GM12878 (cell line): ENCODE results near the gene RAD51B. TPM values are rescaled to one million over a fixed set of nuclear protein-coding genes. Genes with fewer than 3 reads are reported as not detected.

Experiments
- ATAC-seq: fragments of 200-7000 bp; cut with Tn5 transposase; 3 replicates; pipeline ENCODE4 v1.9.1; 2020; ENCODE audit warnings: mild to moderate bottlenecking, moderate library complexity
- BruUV-seq: library from RNA; stranded (reverse); fragments of 400-500 nt; replicated peaks from 2 replicates; lab custom pipeline; 2021; lab: Mats Ljungman, UMichigan
- CTCF ChIA-PET: fragments of 300-600 bp; sonication (Branson Sonifier 250); formaldehyde crosslinking; extraction: SDS; loops from one replicate; lab custom pipeline; 2021; ENCODE audit warnings: inconsistent platforms; lab: Yijun Ruan, JAX
- POLR2A ChIA-PET: fragments of 350-600 bp; formaldehyde crosslinking; extraction: SDS; loops from one replicate; lab custom pipeline; 2021; ENCODE audit warnings: inconsistent platforms; lab: Charles Lee
- RAD21 ChIA-PET: fragments of 300-600 bp; sonication (Branson Sonifier 250); formaldehyde crosslinking; loops from one replicate; lab custom pipeline; 2023; ENCODE audit warnings: antibody characterized with exemption; ENCODE audit not compliant: unreplicated experiment; lab: Charles Lee
- SMC1A ChIA-PET: fragments of 300-600 bp; sonication (Branson Sonifier 250); formaldehyde crosslinking; loops from one replicate; lab custom pipeline; 2023; ENCODE audit not compliant: unreplicated experiment, uncharacterized antibody; lab: Charles Lee
- DNase-seq: peaks from one replicate; pipeline ENCODE4 v3.0.0-alpha.2; 2011; ENCODE audit warnings: low read depth, low spot score
- FAIRE-seq: peaks from 3 replicates; lab custom pipeline; 2011; peaks lifted over from hg19 to GRCh38; lab: Jason Lieb, UNC
- H2AFZ ChIP-seq: 2 replicates; pipeline ENCODE4 v1.6.0; 2011; ENCODE audit warnings: low read depth, low read length, control low read depth; ENCODE audit not compliant: control insufficient read depth
- H3K27ac ChIP-seq: 2 replicates; pipeline ENCODE4 v1.5.1; 2011; ENCODE audit warnings: control low read depth; ENCODE audit not compliant: control insufficient read depth, insufficient read depth
- H3K27me3 ChIP-seq, 2 experiments: replicated peaks in 1 of 2; 2 replicates each; pipeline versions ENCODE4 v1.6.0 to v1.6.1; 2011; ENCODE audit warnings: low read length in 1 of 2; ENCODE audit not compliant: control insufficient read depth in 2 of 2, insufficient read depth in 2 of 2
- H3K36me3 ChIP-seq, 2 experiments: 2 replicates each; pipeline ENCODE4 v1.5.1; 2011; ENCODE audit warnings: low read length in 1 of 2; ENCODE audit not compliant: control insufficient read depth in 2 of 2, insufficient read depth in 2 of 2
- H3K4me1 ChIP-seq: 2 replicates; pipeline ENCODE4 v1.6.1; 2011; ENCODE audit warnings: mild to moderate bottlenecking, low read length, moderate library complexity, mixed read lengths; ENCODE audit not compliant: control insufficient read depth, insufficient read depth
- H3K4me2 ChIP-seq: 2 replicates; pipeline ENCODE4 v1.6.0; 2011; ENCODE audit warnings: control low read depth; ENCODE audit not compliant: control insufficient read depth, insufficient read depth
- H3K4me3 ChIP-seq: fragments of 200-600 bp; sonication (generic); 2 replicates; pipeline ENCODE4 v1.5.1; 2016
- H3K79me2 ChIP-seq: 2 replicates; pipeline ENCODE4 v1.6.0; 2011; ENCODE audit warnings: low read length; ENCODE audit not compliant: control insufficient read depth, insufficient read depth
- H3K9ac ChIP-seq: 2 replicates; pipeline ENCODE4 v1.8.0; 2011; ENCODE audit warnings: low read length, control low read depth, mixed read lengths; ENCODE audit not compliant: control insufficient read depth, insufficient read depth
- H3K9me3 ChIP-seq: replicated peaks from 3 replicates; pipeline ENCODE4 v1.5.1; 2011; ENCODE audit warnings: mild to moderate bottlenecking, low read length; ENCODE audit not compliant: control insufficient read depth, insufficient read depth
- H4K20me1 ChIP-seq: 2 replicates; pipeline ENCODE4 v1.6.0; 2011; ENCODE audit not compliant: control insufficient read depth, insufficient read depth
- IKZF2 ChIP-seq, 2 experiments: fragments of 450-650 bp; IDR thresholded peaks; 2 replicates each; pipeline ENCODE4 v1.6.1; 2017; ENCODE audit warnings: mild to moderate bottlenecking in 2 of 2, moderate library complexity in 2 of 2
- JUNB ChIP-seq: IDR thresholded peaks from 2 replicates; pipeline ENCODE4 v1.6.1; 2016; ENCODE audit warnings: antibody characterized with exemption, mild to moderate bottlenecking
- MEF2B ChIP-seq: fragments of 450-650 bp; IDR thresholded peaks from 2 replicates; pipeline ENCODE4 v1.6.1; 2018; ENCODE audit warnings: mild to moderate bottlenecking, moderate library complexity; ENCODE audit not compliant: partially characterized antibody, poor library complexity, severe bottlenecking
- NR2F1 ChIP-seq: fragments of 450-650 bp; conservative IDR thresholded peaks from 2 replicates; pipeline ENCODE4 v1.6.1; 2017; ENCODE audit warnings: mild to moderate bottlenecking
- PKNOX1 ChIP-seq: fragments of 450-650 bp; IDR thresholded peaks from 2 replicates; pipeline ENCODE4 v1.6.1; 2016; ENCODE audit warnings: mild to moderate bottlenecking
- POLR2AphosphoS5 ChIP-seq: IDR thresholded peaks from 2 replicates; pipeline ENCODE4 v1.6.1; 2011; ENCODE audit warnings: mild to moderate bottlenecking, low read length, inconsistent platforms
- RBBP5 ChIP-seq: fragments of 200-600 bp; sonication (generic); conservative IDR thresholded peaks from 2 replicates; pipeline ENCODE4 v1.6.1; 2016
- SUZ12 ChIP-seq: fragments of 200-600 bp; sonication (generic); IDR thresholded peaks from one replicate; pipeline ENCODE4 v1.6.1; 2018; ENCODE audit warnings: antibody characterized with exemption, mild to moderate bottlenecking; ENCODE audit not compliant: unreplicated experiment
- YBX1 ChIP-seq: fragments of 450-650 bp; IDR thresholded peaks from 2 replicates; pipeline ENCODE4 v1.6.1; 2016; ENCODE audit warnings: antibody characterized with exemption
- WGBS: methylation state at CpG from one replicate; pipeline ENCODE4 v1.1.6; 2016; ENCODE audit warnings: low lambda C conversion rate; ENCODE audit not compliant: insufficient replicate concordance, insufficient coverage; ENCODE audit errors: missing lambda C conversion rate; 5-methylcytosine and 5-hydroxymethylcytosine counted together
- in situ Hi-C: fragments of 300-500 bp; cut with MboI; formaldehyde crosslinking; loops from 9 replicates; pipeline ENCODE4 v1.14.3; 2018; ENCODE audit warnings: mixed read lengths
- intact Hi-C: fragments of 100-400 bp; cut with micrococcal nuclease; formaldehyde crosslinking; loops from one replicate; pipeline ENCODE4 v1.14.2; 2022; ENCODE audit not compliant: unreplicated experiment
- polyA plus RNA-seq, 11 experiments: library from polyadenylated mRNA; depleted of rRNA in 4 of 11; unstranded in 6 of 11; stranded (reverse) in 5 of 11; fragments of >200 nt; fragmentation: Nextera tagmentation in 4 of 11; fragmentation: Illumina TruSeq in 1 of 11; extraction: Ambion mirVana in 4 of 11; extraction: Trizol in 1 of 11; gene quantifications; 1 replicate in 1 of 11; 2 replicates in 10 of 11; pipeline versions ENCODE4 v1.2.1 to v1.2.3, GENCODE V29; 2011 to 2016; ENCODE audit warnings: inconsistent platforms in 2 of 11, missing spikeins in 2 of 11, low read depth in 1 of 11
- total RNA-seq, 4 experiments: library from RNA; depleted of rRNA in 3 of 4; stranded (reverse); fragments of >200 nt in 3 of 4; fragmentation: Illumina TruSeq in 1 of 4; extraction: Trizol in 1 of 4; gene quantifications; 2 replicates each; pipeline versions ENCODE4 v1.2.1 to v1.2.3, GENCODE V29; 2013 to 2021
- TF ChIP-seq, protein P1 (sequence below): IDR thresholded peaks from 2 replicates; pipeline ENCODE4 v1.6.1; 2012; ENCODE audit warnings: low read length, inconsistent platforms
- TF ChIP-seq, protein P2 (sequence below): IDR thresholded peaks from 2 replicates; pipeline ENCODE4 v1.6.1; 2011; ENCODE audit warnings: low read depth, mild to moderate bottlenecking, low read length, moderate library complexity, borderline replicate concordance; ENCODE audit errors: extremely low read depth

RAD51B gene
- total and polyA plus RNA-seq, 10 of the 15 experiments (the other 5 are each of a cell fraction or from before 2014, with no cell fraction given): 9.8 to 26.8 (median 21.3) TPM

- no peak overlapping the region for H3K9ac ChIP-seq
- RAD21 ChIA-PET: interaction anchor here (0.6 to 12.9 kb wide), 24 partner anchors 9 to 408 kb away, joined by 3 to 208 read pairs (median 7); partner anchors contain the start of gene ZFP36L1
- CTCF ChIA-PET: interaction anchor here (0.7 to 10.6 kb wide), 25 partner anchors 9 to 528 kb away, joined by 3 to 143 read pairs (median 4); no protein-coding TSS in a partner anchor
- no peaks in the 10 kb centered on the region for H3K36me3 ChIP-seq
- no peaks in the 10 kb centered on the region for H4K20me1 ChIP-seq
- 0 out of 2 replicates have a peak, but pooled peaks have one; percentile 11 for TF ChIP-seq NR2F1
- no peak for TF ChIP-seq YBX1
- 0 out of 4 replicates have a peak, but pooled peaks of 1 of the 2 experiments have one; percentile 0 for TF ChIP-seq IKZF2 (IDR thresholded peaks at IDR 0.05)
- H3K27me3 ChIP-seq: no peaks in the 10 kb centered on the region
- no peak overlapping the region for H2AFZ ChIP-seq
- peaks cover 38% of the 10 kb centered on the region for H3K4me1 ChIP-seq
- ATAC-seq: no peak
- DNase-seq: no peak
- no peaks in the 10 kb centered on the region for H3K9me3 ChIP-seq
- POLR2A ChIA-PET: interaction anchor here (1.5 to 2.4 kb wide), 5 partner anchors 9 to 377 kb away, joined by 4 to 8 read pairs (median 7); no protein-coding TSS in a partner anchor
- no peak for FAIRE-seq
- intact Hi-C loops (loop anchor here (10.0 kb wide), 1 partner anchor 465 kb away; no protein-coding TSS in a partner anchor), in situ Hi-C loops (no loop called here)
- SMC1A ChIA-PET: interaction anchor here (0.6 to 13.3 kb wide), 27 partner anchors 9 to 465 kb away, joined by 3 to 251 read pairs (median 6); partner anchors contain the start of gene ZFP36L1
- H3K79me2 ChIP-seq: peaks cover 2% of the 10 kb centered on the region; the same call in 1 of the 2 replicates
- no peak overlapping the region for H3K4me2 ChIP-seq
- no TSS peak for BruUV-seq
- no peak overlapping the region for H3K27ac ChIP-seq
- H3K4me3 ChIP-seq: no peak overlapping the region
Observed at GRCh38 chr14:68409387-68409786, 589.8 kb downstream of the RAD51B start.

- Histone ChIP-seq H3K36me3 (no peaks in the 10 kb centered on the region), H3K27ac (no peak overlapping the region), H3K9me3 (no peaks in the 10 kb centered on the region), H2AFZ (no peak overlapping the region), H3K4me3 (no peak overlapping the region), H3K27me3 (no peaks in the 10 kb centered on the region), H3K79me2 (no peaks in the 10 kb centered on the region), H3K9ac (no peak overlapping the region), H3K4me1 (peaks cover 12% of the 10 kb centered on the region), H3K4me2 (no peak overlapping the region), H4K20me1 (no peaks in the 10 kb centered on the region)
- CTCF ChIA-PET: interaction anchor here (0.7 to 1.2 kb wide), 3 partner anchors 11 to 164 kb away, joined by 3 read pairs; no protein-coding TSS in a partner anchor
- RAD21 ChIA-PET: interaction anchor here (0.9 to 1.2 kb wide), 5 partner anchors 58 to 468 kb away, joined by 3 to 6 read pairs (median 4); no protein-coding TSS in a partner anchor
- no TSS peak for BruUV-seq
- intact Hi-C loops: no loop called here
- in situ Hi-C loops: no loop called here
- WGBS: 72% methylated on average over 4 of the region's 4 CpGs
- SMC1A ChIA-PET: interaction anchor here (0.7 to 6.9 kb wide), 11 partner anchors 9 to 197 kb away, joined by 3 to 51 read pairs (median 3); no protein-coding TSS in a partner anchor
- POLR2A ChIA-PET: interaction anchor here (1.4 kb wide), 1 partner anchor 11 kb away, joined by 5 read pairs; no protein-coding TSS in a partner anchor
- ATAC-seq: no peak
- no peak for FAIRE-seq
- DNase-seq: no peak
- TF ChIP-seq SUZ12 (no peak), JUNB (no peak), POLR2AphosphoS5 (no peak), PKNOX1 (no peak), MEF2B (no peak), RBBP5 (no peak)
- TF ChIP-seq, protein P1, sequence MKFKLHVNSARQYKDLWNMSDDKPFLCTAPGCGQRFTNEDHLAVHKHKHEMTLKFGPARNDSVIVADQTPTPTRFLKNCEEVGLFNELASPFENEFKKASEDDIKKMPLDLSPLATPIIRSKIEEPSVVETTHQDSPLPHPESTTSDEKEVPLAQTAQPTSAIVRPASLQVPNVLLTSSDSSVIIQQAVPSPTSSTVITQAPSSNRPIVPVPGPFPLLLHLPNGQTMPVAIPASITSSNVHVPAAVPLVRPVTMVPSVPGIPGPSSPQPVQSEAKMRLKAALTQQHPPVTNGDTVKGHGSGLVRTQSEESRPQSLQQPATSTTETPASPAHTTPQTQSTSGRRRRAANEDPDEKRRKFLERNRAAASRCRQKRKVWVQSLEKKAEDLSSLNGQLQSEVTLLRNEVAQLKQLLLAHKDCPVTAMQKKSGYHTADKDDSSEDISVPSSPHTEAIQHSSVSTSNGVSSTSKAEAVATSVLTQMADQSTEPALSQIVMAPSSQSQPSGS: no peak
- TF ChIP-seq, protein P2, sequence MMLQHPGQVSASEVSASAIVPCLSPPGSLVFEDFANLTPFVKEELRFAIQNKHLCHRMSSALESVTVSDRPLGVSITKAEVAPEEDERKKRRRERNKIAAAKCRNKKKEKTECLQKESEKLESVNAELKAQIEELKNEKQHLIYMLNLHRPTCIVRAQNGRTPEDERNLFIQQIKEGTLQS: no peak
Observed at GRCh38 chr14:68412505-68413465, 593.2 kb downstream of the RAD51B start.
